HG03159 (cell line): ENCODE measurements around the gene LRRC72.
A peak's percentile ranks its signal among the peaks of the same experiment; 100 is the strongest.
"Not testable (repeated sequence)": the region's sequence is repeated elsewhere in the genome, so short reads cannot be mapped to it uniquely, and the experiment has no call there.

Source experiments
- ATAC-seq: cut with Tn5 transposase; IDR thresholded peaks from one replicate; pipeline ENCODE4 v1.9.1; 2021; ENCODE audit warnings: mild to moderate bottlenecking, moderate library complexity; ENCODE audit not compliant: unreplicated experiment

LRRC72 gene

GRCh38 chr7:16524332-16524731 is 2.3 kb upstream of the LRRC72 start:
- ATAC-seq = no peak

- ATAC-seq = no peak
Observed at GRCh38 chr7:16528520-16528919, 1.9 kb downstream of the LRRC72 start.

GRCh38 chr7:16529697-16530096 is 3.1 kb downstream of the LRRC72 start:
- ATAC-seq = no peak

- ATAC-seq = no peak
Observed at GRCh38 chr7:16531707-16532106, 5.1 kb downstream of the LRRC72 start.

GRCh38 chr7:16532272-16532671 is 5.6 kb downstream of the LRRC72 start:
- no peak for ATAC-seq

- no peak for ATAC-seq
Observed at GRCh38 chr7:16535500-16535899, 8.9 kb downstream of the LRRC72 start.

GRCh38 chr7:16540559-16540958 is 13.9 kb downstream of the LRRC72 start:
- ATAC-seq = not testable (repeated sequence)

- no peak for ATAC-seq
Observed at GRCh38 chr7:16542401-16542800, 15.8 kb downstream of the LRRC72 start.

- no peak for ATAC-seq
Observed at GRCh38 chr7:16543456-16543855, 16.8 kb downstream of the LRRC72 start.

- no peak for ATAC-seq
Observed at GRCh38 chr7:16546921-16547505, 20.4 kb downstream of the LRRC72 start.

GRCh38 chr7:16548428-16548827 is 21.8 kb downstream of the LRRC72 start:
- no peak for ATAC-seq

GRCh38 chr7:16550671-16551070 is 24.0 kb downstream of the LRRC72 start:
- no peak for ATAC-seq

- no peak for ATAC-seq
Observed at GRCh38 chr7:16554518-16555236, 28.1 kb downstream of the LRRC72 start.

- ATAC-seq = no peak
Observed at GRCh38 chr7:16556359-16556758, 29.7 kb downstream of the LRRC72 start.

- ATAC-seq = no peak
Observed at GRCh38 chr7:16558761-16559302, 32.2 kb downstream of the LRRC72 start.

- no peak for ATAC-seq
Observed at GRCh38 chr7:16559497-16560179, 33.0 kb downstream of the LRRC72 start.

- ATAC-seq = no peak
Observed at GRCh38 chr7:16561943-16562342, 35.3 kb downstream of the LRRC72 start.

- no peak for ATAC-seq
Observed at GRCh38 chr7:16562456-16563220, 36.0 kb downstream of the LRRC72 start.

GRCh38 chr7:16563281-16564022 is 36.8 kb downstream of the LRRC72 start:
- peak; percentile 83 for ATAC-seq

- no peak for ATAC-seq
Observed at GRCh38 chr7:16564023-16564380, 37.4 kb downstream of the LRRC72 start.
